Esophagus muscularis mucosa (tissue), 4 donors: ENCODE measurements around the gene EAPP. TPM values are rescaled to one million over a fixed set of nuclear protein-coding genes. Genes with fewer than 3 reads are reported as not detected.

Source experiments
- DNase-seq: peaks from one replicate; pipeline ENCODE4 v3.0.0-alpha.2; 2017; ENCODE audit errors: extremely low spot score
- H3K27ac ChIP-seq, 4 donors: fragments of 200-600 bp; sonication (generic); replicated peaks in 1 of 4; 1 replicate in 3 of 4; 2 replicates in 1 of 4; pipeline ENCODE4 v1.5.1; 2016 to 2019; ENCODE audit warnings: mild to moderate bottlenecking in 1 of 4
- H3K27me3 ChIP-seq, 4 donors: fragments of 200-600 bp; sonication (generic); one replicate each; pipeline versions ENCODE4 v1.5.1 to v1.6.0; 2016 to 2019
- H3K36me3 ChIP-seq, 4 donors: fragments of 200-600 bp; sonication (generic); one replicate each; pipeline ENCODE4 v1.5.1; 2016 to 2019
- H3K4me1 ChIP-seq, 4 donors: fragments of 200-600 bp; sonication (generic); one replicate each; pipeline ENCODE4 v1.5.1; 2016 to 2019
- H3K4me3 ChIP-seq, 4 donors: fragments of 200-600 bp; sonication (generic); 1 replicate in 2 of 4; 2 replicates in 2 of 4; pipeline ENCODE4 v1.5.1; 2016 to 2019; ENCODE audit warnings: mild to moderate bottlenecking in 4 of 4, moderate library complexity in 1 of 4
- H3K9me3 ChIP-seq, 4 donors: fragments of 200-600 bp; sonication (generic); 1 replicate in 3 of 4; 2 replicates in 1 of 4; pipeline ENCODE4 v1.5.1; 2016 to 2019
- EP300 ChIP-seq: sonication (generic); formaldehyde crosslinking; IDR thresholded peaks from one replicate; pipeline ENCODE4 v1.6.1; 2017; ENCODE audit warnings: antibody characterized with exemption
- POLR2A ChIP-seq: fragments of 450-650 bp; IDR thresholded peaks from one replicate; pipeline ENCODE4 v1.6.1; 2017; ENCODE audit warnings: antibody characterized with exemption, moderate library complexity, mild to moderate bottlenecking, low read depth
- POLR2AphosphoS5 ChIP-seq, 2 donors: sonication (generic); formaldehyde crosslinking; IDR thresholded peaks; one replicate each; pipeline ENCODE4 v1.6.1; 2017; ENCODE audit warnings: antibody characterized with exemption in 2 of 2
- whole genome bisulfite sequencing: methylation state at CpG from one replicate; pipeline ENCODE4 v1.1.5; 2018; 5-methylcytosine and 5-hydroxymethylcytosine counted together
- intact Hi-C: fragments of 100-400 bp; cut with DNase I; formaldehyde crosslinking; loops from one replicate; pipeline ENCODE4 v1.15.1; 2023
- small RNA-seq, 3 donors: library from RNA; depleted of rRNA; stranded (forward); fragments of <200 nt; gene quantifications; one replicate each; pipeline ENCODE3, GENCODE V24; 2016
- total RNA-seq, 4 donors: library from RNA; depleted of rRNA; stranded (reverse); fragments of >200 nt; gene quantifications; one replicate each; pipeline versions ENCODE4 v1.1.0 to v1.2.1, GENCODE V29; 2016
- TF ChIP-seq, protein P1 (sequence below), 3 experiments: fragments of 200-600 bp in 2 of 3; fragments of 450-650 bp in 1 of 3; sonication (generic) in 2 of 3; IDR thresholded peaks; one replicate each; pipeline ENCODE4 v1.5.1; 2017 to 2019; ENCODE audit warnings: antibody characterized with exemption in 3 of 3, mild to moderate bottlenecking in 2 of 3, moderate library complexity in 1 of 3

The EAPP gene
- total RNA-seq, 4 donors from 2014 or later: 24.1 to 33.8 (median 30.4) TPM

DNA sequence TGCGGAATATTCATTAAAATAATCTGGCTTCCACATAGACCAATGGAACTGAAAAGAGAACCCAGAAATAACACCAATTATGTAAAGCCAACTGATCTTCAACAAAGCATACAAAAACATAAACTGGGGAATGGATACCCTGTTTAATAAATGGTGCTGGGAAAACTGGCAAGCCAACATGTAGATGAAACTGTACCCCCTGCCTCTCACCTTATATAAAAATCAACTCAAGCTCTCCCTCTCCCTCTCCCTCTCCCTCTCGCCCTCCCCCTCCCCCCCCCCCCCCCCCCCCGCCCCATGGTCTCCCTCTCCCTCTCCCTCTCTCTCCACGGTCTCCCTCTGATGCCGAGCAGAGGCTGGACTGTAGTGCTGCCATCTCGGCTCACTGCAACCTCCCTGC, 64.3 kb downstream of the EAPP start:
- Histone ChIP-seq H3K4me1 (no peaks in the 10 kb centered on the region), H3K27me3 (no peaks in the 10 kb centered on the region), H3K4me3 (no peak overlapping the region), H3K27ac (no peak overlapping the region), H3K36me3 (no peaks in the 10 kb centered on the region), H3K9me3 (no peaks in the 10 kb centered on the region)
- TF ChIP-seq POLR2AphosphoS5 (IDR thresholded peaks at IDR 0.05) (no peak), POLR2A (no peak), EP300 (no peak)
- TF ChIP-seq, protein P1, sequence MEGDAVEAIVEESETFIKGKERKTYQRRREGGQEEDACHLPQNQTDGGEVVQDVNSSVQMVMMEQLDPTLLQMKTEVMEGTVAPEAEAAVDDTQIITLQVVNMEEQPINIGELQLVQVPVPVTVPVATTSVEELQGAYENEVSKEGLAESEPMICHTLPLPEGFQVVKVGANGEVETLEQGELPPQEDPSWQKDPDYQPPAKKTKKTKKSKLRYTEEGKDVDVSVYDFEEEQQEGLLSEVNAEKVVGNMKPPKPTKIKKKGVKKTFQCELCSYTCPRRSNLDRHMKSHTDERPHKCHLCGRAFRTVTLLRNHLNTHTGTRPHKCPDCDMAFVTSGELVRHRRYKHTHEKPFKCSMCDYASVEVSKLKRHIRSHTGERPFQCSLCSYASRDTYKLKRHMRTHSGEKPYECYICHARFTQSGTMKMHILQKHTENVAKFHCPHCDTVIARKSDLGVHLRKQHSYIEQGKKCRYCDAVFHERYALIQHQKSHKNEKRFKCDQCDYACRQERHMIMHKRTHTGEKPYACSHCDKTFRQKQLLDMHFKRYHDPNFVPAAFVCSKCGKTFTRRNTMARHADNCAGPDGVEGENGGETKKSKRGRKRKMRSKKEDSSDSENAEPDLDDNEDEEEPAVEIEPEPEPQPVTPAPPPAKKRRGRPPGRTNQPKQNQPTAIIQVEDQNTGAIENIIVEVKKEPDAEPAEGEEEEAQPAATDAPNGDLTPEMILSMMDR (IDR thresholded peaks at IDR 0.05): no peak
- 89% methylated on average over 4 of the region's 6 CpGs for WGBS
- no peak for DNase-seq
- intact Hi-C loops: no loop called here

DNA sequence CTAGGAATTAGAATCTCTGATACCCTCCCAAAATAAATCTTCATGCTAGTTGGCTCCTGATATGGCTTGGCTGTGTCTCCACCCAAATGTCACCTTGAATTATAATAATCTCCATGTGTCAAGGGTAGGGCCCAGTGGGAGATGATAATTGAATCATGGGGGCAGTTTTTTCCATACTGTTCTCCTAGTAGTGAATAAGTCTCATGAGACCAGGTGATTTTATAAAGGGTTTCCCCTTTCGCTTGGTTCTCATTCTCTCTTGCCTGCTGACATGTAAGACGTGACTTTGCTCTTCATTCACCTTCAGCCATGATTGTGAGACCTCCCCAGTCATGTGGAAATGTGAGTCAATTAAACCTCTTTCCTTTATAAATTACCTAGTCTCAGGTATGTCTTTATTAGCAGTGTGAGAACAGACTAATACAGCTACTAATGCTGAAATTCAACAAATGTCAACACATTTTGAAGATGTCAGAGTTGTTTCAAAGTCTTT, 65.3 kb downstream of the EAPP start:
- H3K27me3 ChIP-seq: no peaks in the 10 kb centered on the region
- H3K9me3 ChIP-seq: no peaks in the 10 kb centered on the region
- H3K4me1 ChIP-seq: no peaks in the 10 kb centered on the region
- TF ChIP-seq POLR2AphosphoS5 (IDR thresholded peaks at IDR 0.05) (no peak), POLR2A (no peak)
- no peak overlapping the region for H3K27ac ChIP-seq
- DNase-seq: no peak
- intact Hi-C loops: no loop called here
- H3K4me3 ChIP-seq: no peak overlapping the region
- 84% methylated on average over 2 of the region's 2 CpGs for WGBS
- H3K36me3 ChIP-seq: no peaks in the 10 kb centered on the region

DNA sequence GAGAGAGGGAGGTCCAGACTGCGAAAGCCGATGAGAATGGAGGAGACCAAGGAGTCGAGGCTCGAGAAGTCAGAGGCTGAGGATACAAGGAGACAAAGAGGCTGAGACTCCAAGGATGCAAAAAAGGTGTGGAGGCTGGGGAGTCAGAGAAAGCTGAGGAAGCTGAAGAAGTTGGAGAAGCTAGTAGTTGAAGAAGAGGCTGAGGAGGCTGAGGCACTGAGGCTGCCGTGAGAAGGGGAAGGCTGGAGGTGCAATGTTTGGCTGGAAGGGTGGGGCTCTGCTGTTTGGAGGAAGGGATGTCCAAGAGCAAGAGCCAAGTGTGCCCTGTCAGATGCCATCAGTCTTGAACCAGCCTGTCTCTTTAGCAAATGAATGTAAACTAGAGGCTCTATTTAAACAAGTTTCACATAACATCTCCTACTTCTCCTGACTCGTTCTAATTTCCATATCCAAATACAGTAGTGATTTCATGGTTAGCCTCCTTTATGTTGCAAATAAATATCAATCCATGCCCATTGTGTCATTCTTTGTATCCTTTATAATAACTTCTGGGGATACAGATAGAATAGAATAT, 66.7 kb downstream of the EAPP start:
- Histone ChIP-seq H3K4me1 (no peaks in the 10 kb centered on the region), H3K4me3 (no peak overlapping the region), H3K27ac (no peak overlapping the region), H3K36me3 (no peaks in the 10 kb centered on the region), H3K9me3 (no peaks in the 10 kb centered on the region), H3K27me3 (no peaks in the 10 kb centered on the region)
- DNase-seq: no peak
- intact Hi-C loops: no loop called here
- WGBS: 87% methylated on average over 6 of the region's 6 CpGs
- TF ChIP-seq, protein P1 (IDR thresholded peaks at IDR 0.05): no peak
- TF ChIP-seq EP300 (no peak), POLR2AphosphoS5 (IDR thresholded peaks at IDR 0.05) (no peak), POLR2A (no peak)

DNA sequence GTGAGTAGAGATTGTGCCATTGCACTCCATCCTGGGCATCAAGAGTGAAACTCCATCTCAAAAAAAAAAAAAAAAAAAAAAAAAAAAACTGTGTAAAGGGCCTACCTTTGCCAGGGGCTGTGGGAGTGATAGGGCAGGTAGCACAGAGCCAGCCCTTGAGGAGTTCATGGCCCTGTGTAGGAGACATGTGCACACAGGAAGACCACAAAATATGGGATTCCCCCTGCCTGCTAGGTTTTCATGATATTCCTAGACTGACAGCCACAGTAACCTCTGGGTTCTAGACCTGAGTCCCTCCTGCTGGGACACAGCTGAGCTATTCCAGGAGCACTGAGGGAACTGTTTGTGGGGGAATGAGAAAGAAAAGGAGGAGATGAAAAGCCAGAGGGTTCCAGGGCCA, 69.2 kb downstream of the EAPP start:
- H3K27me3 ChIP-seq: no peaks in the 10 kb centered on the region
- H3K4me3 ChIP-seq: no peak overlapping the region
- H3K9me3 ChIP-seq: no peaks in the 10 kb centered on the region
- H3K36me3 ChIP-seq: no peaks in the 10 kb centered on the region
- H3K4me1 ChIP-seq: peaks cover under 1 to 3% (median 2%) of the 10 kb centered on the region in 4 donors
- DNase-seq: no peak
- H3K27ac ChIP-seq: no peak overlapping the region
- intact Hi-C loops: no loop called here
- no peak for TF ChIP-seq POLR2AphosphoS5 (IDR thresholded peaks at IDR 0.05)
- no peak for TF ChIP-seq EP300
- TF ChIP-seq, protein P1 (IDR thresholded peaks at IDR 0.05): no peak
- TF ChIP-seq POLR2A: no peak

DNA sequence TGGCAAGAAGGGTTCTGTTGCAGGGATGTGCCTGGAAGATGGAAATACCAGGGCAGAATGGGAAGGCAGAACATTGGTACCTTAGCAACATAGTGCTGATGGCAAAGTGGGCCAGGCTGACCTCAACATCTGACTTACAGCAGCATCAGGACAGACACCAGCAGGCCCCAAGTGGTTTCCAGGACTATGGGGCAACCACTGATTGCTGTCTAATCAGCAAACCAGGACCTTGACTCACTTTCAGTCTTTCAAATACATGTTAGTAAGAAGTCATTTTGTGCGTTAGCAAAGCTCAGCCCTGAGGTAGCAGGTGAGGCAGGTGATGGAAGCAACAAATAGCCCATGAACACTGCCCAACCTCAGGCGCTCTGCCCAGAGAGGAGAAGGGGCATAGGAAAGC, 72.8 kb downstream of the EAPP start:
- DNase-seq: no peak
- Histone ChIP-seq H3K4me1 (peaks cover 5 to 16% (median 13%) of the 10 kb centered on the region in 4 donors), H3K4me3 (no peak overlapping the region), H3K36me3 (no peaks in the 10 kb centered on the region), H3K27ac (no peak overlapping the region), H3K9me3 (no peaks in the 10 kb centered on the region), H3K27me3 (no peaks in the 10 kb centered on the region)
- 95% methylated on average over 2 of the region's 2 CpGs for WGBS
- no peak for TF ChIP-seq EP300
- TF ChIP-seq POLR2A: no peak
- TF ChIP-seq, protein P1 (IDR thresholded peaks at IDR 0.05): no peak
- intact Hi-C loops: loop anchor here (10.0 kb wide), 1 partner anchor 68 kb away; the partner anchor contains the start of gene EAPP

Small RNAs within 50 kb of the gene (small RNA-seq; reads per million reads assigned to genes)
- 0 reads per million in 3 donors for gene RNU1-27P
- gene RNU1-28P: 0 reads per million in 3 donors

Other genes with a start within 250 kb of the EAPP start
- 10 to 100 TPM; 21.2 to 26.2 (median 22.1) TPM for gene SPTSSA, start 77.5 kb downstream of the EAPP start, total RNA-seq
- 10 to 100 TPM; 54.5 to 99.9 (median 73.4) TPM for gene SNX6, start 90.4 kb upstream of the EAPP start, total RNA-seq
- 100 to 1,000 TPM; 247 to 265 (median 257) TPM for gene CFL2, start 174.9 kb upstream of the EAPP start, total RNA-seq